A673 (cell line): ENCODE results near the gene CCDC12. TPM values are rescaled to one million over a fixed set of nuclear protein-coding genes. Genes with fewer than 3 reads are reported as not detected.

Experiments used
- BruUV-seq: library from RNA; stranded (reverse); fragments of 400-500 nt; replicated peaks from 2 replicates; lab custom pipeline; 2021; lab: Mats Ljungman, UMichigan
- CTCF ChIA-PET: fragments of 300-600 bp; sonication (Branson Sonifier 250); formaldehyde crosslinking; loops from one replicate; lab custom pipeline; 2022; ENCODE audit warnings: antibody characterized with exemption; lab: Charles Lee
- POLR2A ChIA-PET: fragments of 300-600 bp; sonication (Branson Sonifier 250); formaldehyde crosslinking; loops from one replicate; lab custom pipeline; 2022; ENCODE audit warnings: antibody characterized with exemption; ENCODE audit not compliant: low non-redundant PET; lab: Charles Lee
- DNase-seq: peaks from one replicate; pipeline ENCODE4 v3.0.0-alpha.2; 2015; ENCODE audit warnings: low spot score
- H3K27ac ChIP-seq: fragments of 200-600 bp; sonication (generic); 2 replicates; pipeline ENCODE4 v1.5.1; 2016; ENCODE audit warnings: mixed run types, low read depth, mild to moderate bottlenecking, mixed read lengths, antibody characterized with exemption, low read length; ENCODE audit not compliant: poor library complexity, severe bottlenecking
- H3K27me3 ChIP-seq: fragments of 200-600 bp; sonication (generic); replicated peaks from 2 replicates; pipeline ENCODE4 v1.6.1; 2017; ENCODE audit warnings: mixed run types, low read depth, mild to moderate bottlenecking, mixed read lengths, antibody characterized with exemption, low read length; ENCODE audit not compliant: insufficient read depth, poor library complexity
- H3K36me3 ChIP-seq: fragments of 200-600 bp; sonication (generic); 2 replicates; pipeline ENCODE4 v1.6.1; 2016; ENCODE audit warnings: mixed run types, mild to moderate bottlenecking, mixed read lengths, antibody characterized with exemption, low read length; ENCODE audit not compliant: insufficient read depth, poor library complexity, severe bottlenecking
- H3K4me1 ChIP-seq: fragments of 200-600 bp; sonication (generic); 2 replicates; pipeline ENCODE4 v1.6.1; 2017; ENCODE audit warnings: mixed run types, mild to moderate bottlenecking, mixed read lengths, antibody characterized with exemption, low read length; ENCODE audit not compliant: insufficient read depth, poor library complexity, severe bottlenecking
- H3K4me3 ChIP-seq: fragments of 200-600 bp; sonication (generic); 2 replicates; pipeline ENCODE4 v1.5.1; 2016; ENCODE audit warnings: low read depth, mixed run types, mild to moderate bottlenecking, mixed read lengths, low read length; ENCODE audit not compliant: poor library complexity, severe bottlenecking
- H3K9me3 ChIP-seq: fragments of 200-600 bp; sonication (generic); 2 replicates; pipeline ENCODE4 v1.6.1; 2016; ENCODE audit warnings: mixed run types, low read depth, mild to moderate bottlenecking, mixed read lengths, antibody characterized with exemption, low read length; ENCODE audit not compliant: poor library complexity, severe bottlenecking
- CTCF ChIP-seq: fragments of 300-800, 200-600 bp; sonication (generic); conservative IDR thresholded peaks from 2 replicates; pipeline ENCODE4 v1.5.1; 2017; ENCODE audit warnings: low read depth, mild to moderate bottlenecking, antibody characterized with exemption, low read length, moderate library complexity, mixed read lengths
- EZH2 ChIP-seq: fragments of 200-600 bp; sonication (generic); IDR thresholded peaks from 2 replicates; pipeline ENCODE4 v1.6.1; 2017; ENCODE audit warnings: borderline replicate concordance, low read depth, mild to moderate bottlenecking, mixed read lengths, antibody characterized with exemption, low read length; ENCODE audit not compliant: poor library complexity, severe bottlenecking
- intact Hi-C: fragments of 100-400 bp; cut with micrococcal nuclease; formaldehyde crosslinking; loops from one replicate; pipeline ENCODE4 v1.10.0; 2022; ENCODE audit not compliant: unreplicated experiment
- total RNA-seq: library from RNA; stranded (reverse); gene quantifications from 2 replicates; pipeline ENCODE4 v1.2.3, GENCODE V29; 2021

Gene CCDC12
- total RNA-seq, 1 experiment from 2014 or later, result 28.2 TPM

- CTCF ChIA-PET, result no interaction called here
- no peaks in the 10 kb centered on the region for H3K9me3 ChIP-seq
- H3K4me3 ChIP-seq, result no peak overlapping the region
- no peak for DNase-seq
- H3K4me1 ChIP-seq, result no peaks in the 10 kb centered on the region
- TF ChIP-seq EZH2 (no peak), CTCF (no peak)
- intact Hi-C loops, result no loop called here
- H3K27me3 ChIP-seq, result no peaks in the 10 kb centered on the region
- no peak overlapping the region for H3K27ac ChIP-seq
- POLR2A ChIA-PET, result no interaction called here
- no TSS peak for BruUV-seq
- H3K36me3 ChIP-seq, result no peaks in the 10 kb centered on the region
Observed at GRCh38 chr3:46950177-46950576, 26.4 kb downstream of the CCDC12 start.

GRCh38 chr3:46948830-46949671 is 27.5 kb downstream of the CCDC12 start:
- Histone ChIP-seq H3K27ac (no peak overlapping the region), H3K36me3 (no peaks in the 10 kb centered on the region), H3K4me3 (no peak overlapping the region), H3K27me3 (no peaks in the 10 kb centered on the region), H3K9me3 (no peaks in the 10 kb centered on the region), H3K4me1 (no peaks in the 10 kb centered on the region)
- TF ChIP-seq EZH2 (no peak), CTCF (no peak)
- POLR2A ChIA-PET, result no interaction called here
- DNase-seq, result no peak
- no TSS peak for BruUV-seq
- CTCF ChIA-PET, result no interaction called here
- intact Hi-C loops, result no loop called here

GRCh38 chr3:46947981-46948791 is 28.4 kb downstream of the CCDC12 start:
- H3K4me1 ChIP-seq, result no peaks in the 10 kb centered on the region
- H3K9me3 ChIP-seq, result no peaks in the 10 kb centered on the region
- BruUV-seq, result no TSS peak
- intact Hi-C loops, result no loop called here
- H3K36me3 ChIP-seq, result no peaks in the 10 kb centered on the region
- ChIA-PET POLR2A (no interaction called here), CTCF (no interaction called here)
- DNase-seq, result no peak
- H3K27ac ChIP-seq, result no peak overlapping the region
- H3K4me3 ChIP-seq, result no peak overlapping the region
- H3K27me3 ChIP-seq, result no peaks in the 10 kb centered on the region
- no peak for TF ChIP-seq CTCF
- no peak for TF ChIP-seq EZH2
